B cell (primary cell): ENCODE measurements around the gene PHACTR4. TPM values are rescaled to one million over a fixed set of nuclear protein-coding genes. Genes with fewer than 3 reads are reported as not detected.

ENCODE experiments used
- ATAC-seq: fragments of 200-7000 bp; cut with Tn5 transposase; one replicate; pipeline ENCODE4 v1.10.0; 2021; ENCODE audit warnings: low read depth, mild to moderate bottlenecking, moderate number of reproducible peaks, moderate library complexity
- CTCF ChIA-PET: fragments of 350-600 bp; sonication (Branson Sonifier 250); formaldehyde crosslinking; loops from one replicate; lab custom pipeline; 2021; ENCODE audit warnings: antibody characterized with exemption, inconsistent platforms; lab: Charles Lee
- POLR2A ChIA-PET: fragments of 350-600 bp; sonication (Branson Sonifier 250); formaldehyde crosslinking; loops from one replicate; lab custom pipeline; 2021; ENCODE audit warnings: antibody characterized with exemption; lab: Charles Lee
- DNase-seq: peaks from one replicate; pipeline ENCODE4 v3.0.0; 2013
- H2AFZ ChIP-seq: 2 replicates; pipeline ENCODE4 v1.6.1; 2012; ENCODE audit warnings: mild to moderate bottlenecking, low read depth, low read length; ENCODE audit not compliant: insufficient read depth, poor library complexity, severe bottlenecking
- H3K27ac ChIP-seq, 2 donors: 1 replicate in 1 of 2; 2 replicates in 1 of 2; pipeline ENCODE4 v1.5.1; 2012 to 2013; ENCODE audit warnings: low read length in 2 of 2, mild to moderate bottlenecking in 2 of 2, moderate library complexity in 1 of 2
- H3K27me3 ChIP-seq, 4 experiments: fragments of 200-600 bp in 1 of 4; sonication (generic) in 1 of 4; replicated peaks in 1 of 4; 1 replicate in 2 of 4; 2 replicates in 2 of 4; pipeline versions ENCODE4 v1.6.1 to v1.7.0; 2013 to 2016; ENCODE audit warnings: low read length in 3 of 4, mild to moderate bottlenecking in 2 of 4, mixed read lengths in 1 of 4, moderate library complexity in 1 of 4; ENCODE audit not compliant: insufficient read depth in 4 of 4, control insufficient read depth in 3 of 4; ENCODE audit errors: control extremely low read depth in 1 of 4
- H3K36me3 ChIP-seq, 2 experiments: replicated peaks in 1 of 2; 1 replicate in 1 of 2; 2 replicates in 1 of 2; pipeline versions ENCODE4 v1.6.1 to v1.7.1; 2013; ENCODE audit warnings: low read length in 1 of 2; ENCODE audit not compliant: insufficient read depth in 2 of 2, control insufficient read depth in 1 of 2; ENCODE audit errors: control extremely low read depth in 1 of 2, extremely low read depth in 1 of 2
- H3K4me1 ChIP-seq, 2 donors: fragments of 200-600 bp in 1 of 2; sonication (generic) in 1 of 2; 1 replicate in 1 of 2; 2 replicates in 1 of 2; pipeline versions ENCODE4 v1.5.1 to v1.6.1; 2013 to 2017; ENCODE audit warnings: low read length in 2 of 2; ENCODE audit not compliant: control insufficient read depth in 2 of 2, insufficient read depth in 2 of 2
- H3K4me2 ChIP-seq: replicated peaks from 2 replicates; pipeline ENCODE3; 2012; ENCODE audit warnings: mild to moderate bottlenecking, low read depth, low read length; ENCODE audit not compliant: poor library complexity, severe bottlenecking
- H3K4me3 ChIP-seq, 5 experiments: fragments of 200-600 bp in 1 of 5; sonication (generic) in 1 of 5; 1 replicate in 3 of 5; 2 replicates in 2 of 5; pipeline versions ENCODE4 v1.5.1 to v1.7.0; 2011 to 2016; ENCODE audit warnings: low read length in 4 of 5, mild to moderate bottlenecking in 4 of 5, low read depth in 2 of 5, control low read depth in 1 of 5, moderate library complexity in 1 of 5; ENCODE audit not compliant: insufficient read depth in 1 of 5; ENCODE audit errors: control extremely low read depth in 1 of 5, extremely low read depth in 1 of 5
- H3K79me2 ChIP-seq: fragments of 200-600 bp; sonication (generic); one replicate; pipeline ENCODE4 v1.6.0; 2016; ENCODE audit warnings: low read length; ENCODE audit not compliant: control insufficient read depth, insufficient read depth
- H3K9ac ChIP-seq: fragments of 200-600 bp; sonication (generic); 2 replicates; pipeline ENCODE4 v1.6.1; 2017; ENCODE audit warnings: mild to moderate bottlenecking, low read length, moderate library complexity
- H3K9me3 ChIP-seq, 3 donors: one replicate each; pipeline versions ENCODE4 v1.6.1 to v1.7.1; 2013; ENCODE audit warnings: low read length in 2 of 3; ENCODE audit not compliant: control insufficient read depth in 2 of 3, insufficient read depth in 1 of 3; ENCODE audit errors: control extremely low read depth in 1 of 3
- H4K20me1 ChIP-seq: 2 replicates; pipeline ENCODE4 v1.6.0; 2012; ENCODE audit warnings: mild to moderate bottlenecking, low read length; ENCODE audit not compliant: insufficient read depth, control insufficient read depth, poor library complexity, severe bottlenecking
- H3K27ac Mint-ChIP-seq: one replicate; pipeline ENCODE4 v1.8.0; 2021; ENCODE audit warnings: mixed read lengths
- H3K27me3 Mint-ChIP-seq: one replicate; pipeline ENCODE4 v1.8.0; 2021; ENCODE audit warnings: mixed read lengths
- H3K4me1 Mint-ChIP-seq: one replicate; pipeline ENCODE4 v1.8.0; 2021; ENCODE audit warnings: mixed read lengths
- H3K4me3 Mint-ChIP-seq: one replicate; pipeline ENCODE4 v1.8.0; 2021; ENCODE audit warnings: mixed read lengths
- H3K9me3 Mint-ChIP-seq: one replicate; pipeline ENCODE4 v1.8.0; 2022; ENCODE audit warnings: mixed read lengths; ENCODE audit not compliant: insufficient read depth
- EZH2 ChIP-seq: IDR thresholded peaks from 2 replicates; pipeline ENCODE4 v1.6.1; 2012; ENCODE audit warnings: borderline replicate concordance, low read depth, mild to moderate bottlenecking, moderate library complexity, low read length; ENCODE audit not compliant: insufficient read depth, poor library complexity, severe bottlenecking
- WGBS: methylation state at CpG from one replicate; pipeline ENCODE4 v1.1.5; 2013; ENCODE audit warnings: missing lambda C conversion rate; ENCODE audit not compliant: insufficient coverage; 5-methylcytosine and 5-hydroxymethylcytosine counted together
- intact Hi-C: fragments of 100-400 bp; cut with micrococcal nuclease; formaldehyde crosslinking; loops from one replicate; pipeline ENCODE4 v1.10.0; 2022
- polyA plus RNA-seq: library from polyadenylated mRNA; depleted of rRNA; stranded (reverse); fragments of >200 nt; gene quantifications from 2 replicates; pipeline ENCODE4 v1.2.3, GENCODE V29; 2012
- total RNA-seq, 2 donors: library from RNA; stranded (reverse); fragments of 120-200 nt in 1 of 2; gene quantifications; 1 replicate in 1 of 2; 2 replicates in 1 of 2; pipeline versions ENCODE4 v1.2.3 to v1.2.4, GENCODE V29; 2013 to 2022
- TF ChIP-seq, protein P1 (sequence below): fragments of 200-600 bp; IDR thresholded peaks from one replicate; pipeline ENCODE4 v1.8.0; 2022; ENCODE audit warnings: antibody characterized with exemption, mild to moderate bottlenecking

The PHACTR4 gene
- total and polyA plus RNA-seq, 2 donors (not counting 1 experiment from before 2014, with no cell fraction given): 9.8 to 41.6 TPM

DNA sequence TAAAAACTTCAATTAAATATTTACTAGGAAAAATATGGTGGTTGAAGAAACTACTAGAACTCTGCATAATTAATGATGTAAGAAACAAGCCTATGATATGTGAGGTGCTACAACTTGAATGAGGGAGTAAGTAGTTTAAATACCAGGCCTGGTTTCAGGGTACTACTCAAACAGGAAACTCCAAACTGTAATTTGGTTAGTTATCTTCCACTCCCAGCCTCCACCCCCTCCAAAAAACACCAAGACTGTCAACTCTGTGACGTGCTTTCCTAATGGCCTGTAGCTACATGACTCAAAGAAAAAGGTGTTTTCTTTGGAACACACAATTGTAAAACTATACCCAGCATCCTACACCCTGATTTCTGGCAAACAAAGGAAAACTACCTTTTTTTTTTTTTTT is 80.4 kb downstream of the PHACTR4 start:
- ChIA-PET CTCF (interaction anchor here (0.6 kb wide), 1 partner anchor 58 kb away, joined by 3 read pairs; no protein-coding TSS in a partner anchor), POLR2A (no interaction called here)
- TF ChIP-seq, protein P1, sequence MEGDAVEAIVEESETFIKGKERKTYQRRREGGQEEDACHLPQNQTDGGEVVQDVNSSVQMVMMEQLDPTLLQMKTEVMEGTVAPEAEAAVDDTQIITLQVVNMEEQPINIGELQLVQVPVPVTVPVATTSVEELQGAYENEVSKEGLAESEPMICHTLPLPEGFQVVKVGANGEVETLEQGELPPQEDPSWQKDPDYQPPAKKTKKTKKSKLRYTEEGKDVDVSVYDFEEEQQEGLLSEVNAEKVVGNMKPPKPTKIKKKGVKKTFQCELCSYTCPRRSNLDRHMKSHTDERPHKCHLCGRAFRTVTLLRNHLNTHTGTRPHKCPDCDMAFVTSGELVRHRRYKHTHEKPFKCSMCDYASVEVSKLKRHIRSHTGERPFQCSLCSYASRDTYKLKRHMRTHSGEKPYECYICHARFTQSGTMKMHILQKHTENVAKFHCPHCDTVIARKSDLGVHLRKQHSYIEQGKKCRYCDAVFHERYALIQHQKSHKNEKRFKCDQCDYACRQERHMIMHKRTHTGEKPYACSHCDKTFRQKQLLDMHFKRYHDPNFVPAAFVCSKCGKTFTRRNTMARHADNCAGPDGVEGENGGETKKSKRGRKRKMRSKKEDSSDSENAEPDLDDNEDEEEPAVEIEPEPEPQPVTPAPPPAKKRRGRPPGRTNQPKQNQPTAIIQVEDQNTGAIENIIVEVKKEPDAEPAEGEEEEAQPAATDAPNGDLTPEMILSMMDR: no peak
- TF ChIP-seq EZH2: no peak
- H3K27me3 Mint-ChIP-seq: no peaks in the 10 kb centered on the region
- WGBS: 38% methylated on average over 1 of the region's 1 CpG
- ATAC-seq: no peak
- H3K27ac ChIP-seq: no peak overlapping the region
- no peak overlapping the region for H3K9ac ChIP-seq
- H3K27ac Mint-ChIP-seq: no peak overlapping the region
- DNase-seq: no peak
- no peaks in the 10 kb centered on the region for H3K9me3 Mint-ChIP-seq
- peaks cover 0 to 2% of the 10 kb centered on the region in 2 experiments for H3K36me3 ChIP-seq
- no peaks in the 10 kb centered on the region for H3K9me3 ChIP-seq
- H3K79me2 ChIP-seq: peaks cover 29% of the 10 kb centered on the region
- H3K4me1 ChIP-seq: peaks cover 6 to 7% of the 10 kb centered on the region in 2 donors
- no peak overlapping the region for H3K4me3 ChIP-seq
- no peaks in the 10 kb centered on the region for H4K20me1 ChIP-seq
- H3K27me3 ChIP-seq: no peaks in the 10 kb centered on the region
- peaks cover 22% of the 10 kb centered on the region for H3K4me1 Mint-ChIP-seq
- no peak overlapping the region for H2AFZ ChIP-seq
- H3K4me2 ChIP-seq: no peak overlapping the region
- intact Hi-C loops: no loop called here
- no peak overlapping the region for H3K4me3 Mint-ChIP-seq

DNA sequence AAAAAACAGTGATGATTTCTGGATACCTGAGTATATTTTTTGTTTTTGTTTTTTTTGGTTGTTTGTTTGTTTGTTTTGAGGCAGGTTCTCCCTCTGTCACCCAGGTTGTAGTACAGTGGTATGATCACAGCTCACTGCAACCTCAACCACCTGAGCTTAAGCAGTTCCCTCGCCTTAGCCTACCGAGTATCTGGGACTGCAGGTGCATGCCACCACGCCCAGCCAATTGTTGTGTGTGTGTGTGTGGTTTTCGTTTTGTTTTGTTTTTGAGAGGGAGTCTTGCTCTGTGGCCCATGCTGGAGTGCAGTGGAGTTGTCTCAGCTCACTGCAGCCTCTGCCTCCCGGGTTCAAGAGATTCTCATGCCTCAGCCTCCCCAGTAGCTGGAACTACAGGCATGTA is 81.0 kb downstream of the PHACTR4 start:
- no peak overlapping the region for H3K4me3 ChIP-seq
- Mint-ChIP-seq H3K27ac (no peak overlapping the region), H3K9me3 (no peaks in the 10 kb centered on the region), H3K4me3 (no peak overlapping the region), H3K27me3 (no peaks in the 10 kb centered on the region), H3K4me1 (peaks cover 22% of the 10 kb centered on the region)
- H2AFZ ChIP-seq: no peak overlapping the region
- ATAC-seq (no peak), DNase-seq (no peak)
- TF ChIP-seq, protein P1: no peak
- TF ChIP-seq EZH2: no peak
- H3K9me3 ChIP-seq: no peaks in the 10 kb centered on the region
- intact Hi-C loops: no loop called here
- ChIA-PET CTCF (no interaction called here), POLR2A (no interaction called here)
- WGBS: no CpG with 5 or more reads among the region's 5 CpGs
- H3K27ac ChIP-seq: no peak overlapping the region
- H3K9ac ChIP-seq: no peak overlapping the region
- H3K4me2 ChIP-seq: no peak overlapping the region
- H3K79me2 ChIP-seq: peaks cover 29% of the 10 kb centered on the region
- no peaks in the 10 kb centered on the region for H3K27me3 ChIP-seq
- H3K4me1 ChIP-seq: peaks cover 6 to 7% of the 10 kb centered on the region in 2 donors
- H3K36me3 ChIP-seq: peaks cover 0 to 2% of the 10 kb centered on the region in 2 experiments
- H4K20me1 ChIP-seq: no peaks in the 10 kb centered on the region
